ENCODE data around the gene HOXD11. TPM values are rescaled to one million over a fixed set of nuclear protein-coding genes. Genes with fewer than 3 reads are reported as not detected.

HOXD11 gene
- total and polyA plus RNA-seq, 2 of the 4 experiments (the other 2 are of a cell fraction) = not detected

GRCh38 chr2:176091329-176092258 is 15.5 kb upstream of the HOXD11 start:
- no peak overlapping the region for H3K4me2 ChIP-seq (ENCODE audit: low read depth, low read length)
- no peak overlapping the region for H4K91ac ChIP-seq (ENCODE audit: insufficient read depth, low read depth, low read length)
- H3K23ac ChIP-seq (ENCODE audit: low read depth, low read length) = no peak overlapping the region
- TF ChIP-seq CTCF (conservative IDR thresholded peaks at IDR 0.05; ENCODE audit: low read depth, low read length) = no peak
- TF ChIP-seq NFE2L2 (IDR thresholded peaks at IDR 0.05; ENCODE audit: low read depth, low read length) = no peak
- no peak for TF ChIP-seq BHLHE40 (IDR thresholded peaks at IDR 0.05; ENCODE audit: low read depth, low read length)
- no peak for TF ChIP-seq MAFK (IDR thresholded peaks at IDR 0.05; ENCODE audit: low read depth, low read length)
- TF ChIP-seq MXI1 (IDR thresholded peaks at IDR 0.05; ENCODE audit: borderline replicate concordance, low read depth, low read length) = no peak
- no peak for TF ChIP-seq ELK1 (IDR thresholded peaks at IDR 0.05; ENCODE audit: borderline replicate concordance, low read depth, low read length)
- TF ChIP-seq SMC3 (IDR thresholded peaks at IDR 0.05; ENCODE audit: low read depth, low read length) = no peak
- H3K79me1 ChIP-seq (ENCODE audit: low read depth in 1 of 2, low read length in 2 of 2) = no peaks in the 10 kb centered on the region
- no peak overlapping the region for H2AFZ ChIP-seq (replicated peaks; ENCODE audit: low read length, poor library complexity)
- in situ Hi-C loops (cut with MboI; ENCODE audit: low sequenced_read_pairs) (loop anchor here (10.0 to 25.0 kb wide), 4 partner anchors 407 to 1354 kb away; no protein-coding TSS in a partner anchor), dilution Hi-C loops (cut with HindIII; ENCODE audit: low sequenced_read_pairs, unreplicated experiment) (no loop called here), intact Hi-C loops (cut with micrococcal nuclease) (loop anchor here (10.0 kb wide), 1 partner anchor 1387 kb away; no protein-coding TSS in a partner anchor)
- no peak overlapping the region for H2BK120ac ChIP-seq (ENCODE audit: low read depth, low read length)
- no peak overlapping the region for H2BK15ac ChIP-seq (ENCODE audit: low read depth, low read length)
- no peaks in the 10 kb centered on the region for H3K9me1 ChIP-seq (ENCODE audit: insufficient read depth, low read length)
- H3K9me3 ChIP-seq (ENCODE audit: control insufficient read depth, insufficient read depth, low read length) = peaks cover 10% of the 10 kb centered on the region
- no TSS peak for BruUV-seq (replicated peaks)
- no peaks in the 10 kb centered on the region for H4K20me1 ChIP-seq (ENCODE audit: insufficient read depth, low read length)
- H2BK5ac ChIP-seq (ENCODE audit: low read depth, low read length, poor library complexity, severe bottlenecking) = no peak overlapping the region
- H3K4me3 ChIP-seq (ENCODE audit: insufficient read depth, low read depth, low read length) = no peak overlapping the region
- POLR2A ChIA-PET (ENCODE audit: unreplicated experiment) = no interaction called here
- peaks cover 84% of the 10 kb centered on the region for H3K27me3 ChIP-seq (ENCODE audit: control insufficient read depth, insufficient read depth, low read length)
- H3K27ac ChIP-seq (ENCODE audit: insufficient read depth, low read length) = no peak overlapping the region
- no peak overlapping the region for H3K14ac ChIP-seq (replicated peaks; ENCODE audit: low read depth, low read length)
- 2% methylated on average over 15 of the region's 31 CpGs; no CpG with 5 or more reads in 1 of the 2 experiments for WGBS, 2 experiments (ENCODE audit: extremely low coverage in 2 of 2, insufficient read length in 1 of 2)
- no peaks in the 10 kb centered on the region for H3K4me1 ChIP-seq (ENCODE audit: control insufficient read depth, insufficient read depth, low read length)
- H3K18ac ChIP-seq (ENCODE audit: low read depth, low read length) = no peak overlapping the region
- no peak overlapping the region for H3K4ac ChIP-seq (ENCODE audit: low read depth, low read length)
- H4K8ac ChIP-seq (ENCODE audit: low read depth in 2 of 2, low read length in 2 of 2) = no peak overlapping the region
- no peaks in the 10 kb centered on the region for H3K36me3 ChIP-seq (ENCODE audit: control insufficient read depth, insufficient read depth, low read length)
- H3K9ac ChIP-seq (ENCODE audit: low read depth, low read length) = no peak overlapping the region
- no peak for ATAC-seq (ENCODE audit: low read depth)
- H2AK9ac ChIP-seq (replicated peaks; ENCODE audit: low read depth, low read length, poor library complexity) = no peak overlapping the region
- CTCF ChIA-PET = interaction anchor here (0.5 kb wide), 1 partner anchor 1066 kb away, joined by 3 read pairs; no protein-coding TSS in a partner anchor
- no peak overlapping the region for H2BK20ac ChIP-seq (ENCODE audit: low read depth, low read length)
- H4K5ac ChIP-seq (ENCODE audit: low read depth, low read length) = no peak overlapping the region
- H3K56ac ChIP-seq (ENCODE audit: extremely low read depth, insufficient read depth, low read length) = no peak overlapping the region
- DNase-seq = no peak
- no peak overlapping the region for H2AK5ac ChIP-seq (ENCODE audit: low read depth, low read length)
